Thyroid gland (tissue), 4 donors: Measurements from ENCODE around the gene GPC1. TPM values are rescaled to one million over a fixed set of nuclear protein-coding genes. Genes with fewer than 3 reads are reported as not detected.

ENCODE experiments used
- DNase-seq, 2 donors: peaks; one replicate each; pipeline ENCODE4 v3.0.0-alpha.2; 2019
- H3K27ac ChIP-seq, 3 donors: fragments of 200-600 bp; sonication (generic); 1 replicate in 2 of 3; 2 replicates in 1 of 3; pipeline ENCODE4 v1.5.1; 2016 to 2019; ENCODE audit warnings: mild to moderate bottlenecking in 1 of 3, moderate library complexity in 1 of 3
- H3K27me3 ChIP-seq: fragments of 200-600 bp; sonication (generic); one replicate; pipeline ENCODE4 v1.5.1; 2019
- H3K36me3 ChIP-seq, 2 donors: fragments of 200-600 bp; sonication (generic); one replicate each; pipeline ENCODE4 v1.5.1; 2016 to 2019
- H3K4me1 ChIP-seq, 2 donors: fragments of 200-600 bp; sonication (generic); one replicate each; pipeline ENCODE4 v1.5.1; 2017 to 2019
- H3K4me3 ChIP-seq, 3 donors: fragments of 200-600 bp; sonication (generic); replicated peaks in 1 of 3; 1 replicate in 2 of 3; 2 replicates in 1 of 3; pipeline ENCODE4 v1.5.1; 2016; ENCODE audit warnings: mild to moderate bottlenecking in 1 of 3
- H3K9me3 ChIP-seq: fragments of 200-600 bp; sonication (generic); one replicate; pipeline ENCODE4 v1.5.1; 2017
- CTCF ChIP-seq, 6 experiments: fragments of 200-600 bp in 3 of 6; fragments of 450-650 bp in 3 of 6; sonication (generic) in 3 of 6; IDR thresholded peaks; one replicate each; pipeline ENCODE4 v1.5.1; 2016 to 2019; ENCODE audit warnings: antibody characterized with exemption in 6 of 6, mild to moderate bottlenecking in 2 of 6, inconsistent platforms in 1 of 6, moderate library complexity in 1 of 6
- POLR2A ChIP-seq, 2 donors: fragments of 450-650 bp; IDR thresholded peaks; one replicate each; pipeline ENCODE4 v1.6.1; 2017; ENCODE audit warnings: antibody characterized with exemption in 2 of 2, mild to moderate bottlenecking in 2 of 2, moderate library complexity in 1 of 2
- WGBS, 2 donors: methylation state at CpG; one replicate each; pipeline ENCODE4 v1.1.5; 2017; 5-methylcytosine and 5-hydroxymethylcytosine counted together
- intact Hi-C: fragments of 100-400 bp; cut with DNase I; formaldehyde crosslinking; loops from one replicate; pipeline ENCODE4 v1.15.1; 2023
- total RNA-seq, 4 donors: library from RNA; depleted of rRNA; stranded (reverse); fragments of >200 nt; gene quantifications; one replicate each; pipeline ENCODE4 v1.2.3, GENCODE V29; 2016

GPC1 gene
- total RNA-seq, 4 donors from 2014 or later, result 14.1 to 35.5 (median 26.8) TPM

DNA sequence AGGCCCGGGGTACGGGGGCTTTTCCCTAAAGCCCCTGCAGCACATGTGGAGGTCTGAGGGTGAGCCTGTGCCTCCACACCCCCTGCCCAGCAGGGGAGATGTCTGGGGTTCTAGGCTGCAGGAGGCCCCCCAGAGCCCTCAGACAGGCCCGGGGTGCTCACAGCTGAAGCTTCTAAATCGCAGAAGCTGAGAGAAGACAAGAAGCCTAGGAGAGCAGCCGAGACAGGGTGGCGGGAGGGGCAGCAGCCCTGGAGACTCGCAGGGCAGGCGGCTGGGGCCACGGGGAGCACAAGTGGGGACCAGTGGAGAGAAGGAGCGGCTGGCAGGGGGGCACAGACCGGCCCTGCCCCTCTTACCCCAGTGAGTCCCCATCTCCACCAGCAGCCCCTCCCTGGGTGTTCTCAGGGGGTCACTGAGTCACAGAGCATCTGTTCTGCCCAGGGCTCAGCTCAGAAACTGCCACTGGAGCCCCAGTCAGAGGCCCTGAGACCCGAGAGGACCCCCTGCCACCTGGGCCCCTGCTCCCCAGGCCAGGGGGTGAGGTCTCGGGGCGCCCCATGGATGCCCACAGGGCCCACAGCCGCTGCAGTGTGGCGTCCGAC, 26.1 kb downstream of the GPC1 start:
- Histone ChIP-seq H3K27ac (no peak overlapping the region), H3K4me3 (no peak overlapping the region), H3K4me1 (no peaks in the 10 kb centered on the region), H3K27me3 (no peaks in the 10 kb centered on the region), H3K36me3 (no peaks in the 10 kb centered on the region), H3K9me3 (no peaks in the 10 kb centered on the region)
- intact Hi-C loops, result no loop called here
- TF ChIP-seq POLR2A (IDR thresholded peaks at IDR 0.05), result no peak
- peak; percentile 0 to 1 for DNase-seq
- WGBS, 2 donors, result 91 to 95% methylated on average over 13 to 15 of the region's 17 CpGs

DNA sequence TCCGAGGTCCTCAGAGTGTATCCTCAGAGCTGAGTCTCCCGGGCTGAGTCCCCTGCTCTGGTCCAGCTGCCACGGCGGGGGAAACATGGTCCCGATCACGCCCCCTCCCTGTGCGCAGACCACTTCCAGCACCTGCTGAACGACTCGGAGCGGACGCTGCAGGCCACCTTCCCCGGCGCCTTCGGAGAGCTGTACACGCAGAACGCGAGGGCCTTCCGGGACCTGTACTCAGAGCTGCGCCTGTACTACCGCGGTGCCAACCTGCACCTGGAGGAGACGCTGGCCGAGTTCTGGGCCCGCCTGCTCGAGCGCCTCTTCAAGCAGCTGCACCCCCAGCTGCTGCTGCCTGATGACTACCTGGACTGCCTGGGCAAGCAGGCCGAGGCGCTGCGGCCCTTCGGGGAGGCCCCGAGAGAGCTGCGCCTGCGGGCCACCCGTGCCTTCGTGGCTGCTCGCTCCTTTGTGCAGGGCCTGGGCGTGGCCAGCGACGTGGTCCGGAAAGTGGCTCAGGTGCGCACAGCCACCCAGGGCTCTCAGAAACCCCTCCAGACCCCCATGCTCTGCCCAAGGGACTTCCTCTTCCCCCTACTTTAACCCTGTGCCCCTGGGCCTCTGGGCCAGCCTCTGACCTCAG, 26.7 kb downstream of the GPC1 start:
- TF ChIP-seq POLR2A (IDR thresholded peaks at IDR 0.05) (no peak), CTCF (IDR thresholded peaks at IDR 0.05) (no peak)

DNA sequence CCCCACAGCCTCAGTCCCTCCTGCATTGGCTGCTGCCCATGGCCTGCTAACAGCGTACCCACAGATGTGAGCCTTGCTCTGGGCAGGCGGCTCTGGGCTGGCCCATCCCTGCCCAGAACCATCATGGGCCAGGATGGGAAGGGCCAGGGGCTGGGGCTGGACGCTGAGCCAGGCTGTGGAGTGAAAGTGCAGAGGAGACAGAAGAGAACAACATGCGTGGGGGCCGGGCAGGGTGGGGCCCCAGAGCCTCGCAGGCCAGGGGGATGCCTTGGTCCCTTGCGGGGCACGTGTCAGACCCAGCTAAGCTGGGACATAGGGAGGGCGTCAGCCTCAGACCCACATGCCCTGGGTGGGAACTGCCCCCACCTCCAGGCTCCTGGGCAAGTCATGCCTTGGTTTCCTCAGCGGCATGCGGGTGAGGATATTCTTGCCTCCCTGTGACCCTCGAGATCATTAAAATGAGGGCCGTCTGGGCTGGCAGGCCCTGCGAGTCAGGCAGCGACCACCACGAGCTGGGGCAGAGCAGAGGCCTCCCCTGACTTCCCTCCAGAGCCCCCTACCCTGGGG, 27.3 kb downstream of the GPC1 start:
- Histone ChIP-seq H3K27ac (no peak overlapping the region), H3K27me3 (no peaks in the 10 kb centered on the region), H3K9me3 (no peaks in the 10 kb centered on the region), H3K4me3 (no peak overlapping the region), H3K4me1 (no peaks in the 10 kb centered on the region), H3K36me3 (no peaks in the 10 kb centered on the region)
- 93% methylated on average over 11 to 13 of the region's 16 CpGs for WGBS, 2 donors
- intact Hi-C loops, result no loop called here
- TF ChIP-seq CTCF (IDR thresholded peaks at IDR 0.05) (no peak), POLR2A (IDR thresholded peaks at IDR 0.05) (no peak)
- DNase-seq, result peak; percentile 0 to 1

More for the DNA sequence above, 26.7 kb downstream of the GPC1 start:
- no peaks in the 10 kb centered on the region for H3K27me3 ChIP-seq
- intact Hi-C loops, result no loop called here
- no peak overlapping the region for H3K27ac ChIP-seq
- H3K4me1 ChIP-seq, result no peaks in the 10 kb centered on the region
- no peak overlapping the region for H3K4me3 ChIP-seq
- WGBS, 2 donors, result 94 to 96% methylated on average over 21 to 29 of the region's 41 CpGs
- H3K36me3 ChIP-seq, result no peaks in the 10 kb centered on the region
- H3K9me3 ChIP-seq, result no peaks in the 10 kb centered on the region
- DNase-seq, result peak; percentile 0 to 2

DNA sequence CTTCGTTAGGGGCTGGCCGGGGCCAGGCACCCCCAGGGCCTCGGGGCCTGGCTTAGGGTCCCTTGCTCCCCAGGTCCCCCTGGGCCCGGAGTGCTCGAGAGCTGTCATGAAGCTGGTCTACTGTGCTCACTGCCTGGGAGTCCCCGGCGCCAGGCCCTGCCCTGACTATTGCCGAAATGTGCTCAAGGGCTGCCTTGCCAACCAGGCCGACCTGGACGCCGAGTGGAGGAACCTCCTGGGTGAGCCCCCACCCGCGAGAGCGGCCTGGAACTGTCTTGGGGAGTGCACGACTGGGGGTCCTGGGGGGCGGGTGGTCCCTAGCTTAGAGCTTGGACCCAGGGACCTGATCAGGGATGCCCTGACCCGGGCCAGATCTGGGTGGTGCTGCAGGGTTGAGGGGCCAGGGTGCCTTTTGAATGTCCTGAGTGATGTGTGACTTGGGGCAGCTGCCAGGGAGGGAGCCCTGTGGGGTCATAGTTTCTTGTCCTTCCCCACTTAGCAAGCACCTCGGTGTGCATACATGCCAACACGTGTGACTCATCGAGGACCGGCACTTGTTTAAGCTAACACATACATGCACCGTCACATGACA, 27.9 kb downstream of the GPC1 start:
- H3K4me3 ChIP-seq, result no peak overlapping the region
- intact Hi-C loops, result no loop called here
- H3K36me3 ChIP-seq, result no peaks in the 10 kb centered on the region
- H3K9me3 ChIP-seq, result no peaks in the 10 kb centered on the region
- H3K27ac ChIP-seq, result no peak overlapping the region
- no peaks in the 10 kb centered on the region for H3K27me3 ChIP-seq
- 75 to 95% methylated on average over 5 to 17 of the region's 22 CpGs for WGBS, 2 donors
- TF ChIP-seq CTCF (IDR thresholded peaks at IDR 0.05), result no peak
- no peak for TF ChIP-seq POLR2A (IDR thresholded peaks at IDR 0.05)
- no peaks in the 10 kb centered on the region for H3K4me1 ChIP-seq
- peak; percentile 0 to 1 for DNase-seq

- 92 to 97% methylated on average over 14 to 21 of the region's 21 CpGs for WGBS, 2 donors
- no peaks in the 10 kb centered on the region for H3K36me3 ChIP-seq
Observed at GRCh38 chr2:240463866-240464481, 28.5 kb downstream of the GPC1 start.

More at GRCh38 chr2:240463866-240464481, 28.5 kb downstream of the GPC1 start:
- intact Hi-C loops, result no loop called here
- DNase-seq, result peak; percentile 0 to 1
- Histone ChIP-seq H3K4me3 (no peak overlapping the region), H3K27ac (no peak overlapping the region), H3K9me3 (no peaks in the 10 kb centered on the region), H3K27me3 (no peaks in the 10 kb centered on the region), H3K4me1 (no peaks in the 10 kb centered on the region)
- TF ChIP-seq POLR2A (IDR thresholded peaks at IDR 0.05), result no peak
- TF ChIP-seq CTCF (IDR thresholded peaks at IDR 0.05), result no peak
